Activated T-cell treated with anti-CD3 and anti-CD28 coated beads for 48 hours (primary cell): Measurements from ENCODE around the gene ETFB.

Source experiments
- DNase-seq: peaks from one replicate; pipeline ENCODE4 v3.0.0-alpha.2; 2020; ENCODE audit warnings: low read depth

The ETFB gene

DNA sequence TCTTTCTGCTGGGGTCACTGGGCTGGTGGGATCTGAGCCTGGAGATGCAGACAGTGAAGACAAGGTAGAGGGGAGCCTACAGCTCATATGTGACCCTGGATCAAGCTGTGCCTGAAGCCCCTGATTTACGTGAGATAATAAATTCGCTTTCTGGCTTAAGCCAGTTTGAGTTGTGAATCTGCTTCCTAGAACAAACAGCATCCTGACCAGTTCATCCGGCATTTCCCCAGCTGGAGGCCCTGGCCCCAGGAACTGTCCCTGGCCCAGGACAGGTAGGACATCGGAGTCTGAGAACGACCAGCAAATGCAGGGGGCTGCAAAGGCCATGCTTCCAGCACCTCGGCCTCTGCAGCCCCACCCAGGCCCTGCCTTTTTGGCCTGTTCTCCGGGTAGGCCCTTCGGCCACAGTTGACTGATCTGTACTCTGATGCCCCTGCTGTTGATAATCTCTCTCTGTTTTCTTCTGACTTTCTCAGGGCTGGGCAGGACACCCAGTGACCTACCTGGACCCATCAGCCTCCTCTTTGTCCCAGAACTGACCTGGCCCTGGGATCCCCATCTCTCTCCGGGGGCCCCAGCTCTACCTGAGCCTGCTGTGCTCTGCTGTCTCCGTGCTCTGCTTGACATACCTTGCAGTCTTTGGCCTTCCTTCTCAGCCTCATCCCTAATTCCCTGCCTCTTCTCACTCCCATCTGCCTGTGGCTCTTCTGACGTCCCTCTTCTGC is 14.8 kb downstream of the ETFB start:
- no peak for DNase-seq

- no peak for DNase-seq
These were observed 18.8 kb downstream of the ETFB start for GRCh38 chr19:51347209-51347928.

DNA sequence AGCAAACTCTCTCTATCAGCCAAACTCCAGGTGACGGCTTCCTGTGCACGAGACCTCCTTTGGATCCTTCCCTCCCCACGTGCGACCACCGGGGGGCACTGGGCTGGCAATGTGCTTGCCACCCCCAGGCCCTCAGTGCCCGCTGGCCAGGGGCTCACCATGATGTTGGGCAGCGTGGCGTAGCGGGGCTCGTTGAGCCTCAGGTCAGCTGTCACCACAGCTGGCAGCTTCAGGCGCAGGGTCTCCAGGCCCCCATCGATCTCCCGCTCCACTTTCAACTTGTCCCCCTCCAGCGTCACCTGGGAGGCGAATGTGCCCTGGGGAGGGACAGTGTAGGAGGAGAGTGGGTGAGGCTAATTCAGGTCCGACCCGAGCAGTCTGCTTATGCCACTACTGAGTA is 19.4 kb downstream of the ETFB start:
- DNase-seq = no peak

GRCh38 chr19:51345076-51345620 is 21.0 kb downstream of the ETFB start:
- DNase-seq = no peak

- no peak for DNase-seq
These were observed 23.3 kb downstream of the ETFB start for GRCh38 chr19:51342631-51343569.

GRCh38 chr19:51341976-51342580 is 24.1 kb downstream of the ETFB start, which contains the start of gene VSIG10L:
Gene VSIG10L (minus strand): TSS chr19:51342139. CDS start chr19:51342124, 15 bp downstream.
- DNase-seq = no peak

- no peak for DNase-seq
These were observed 25.1 kb downstream of the ETFB start for GRCh38 chr19:51341066-51341465.

- peak; percentile 98 for DNase-seq
These were observed 26.2 kb downstream of the ETFB start for GRCh38 chr19:51339687-51340656.

DNA sequence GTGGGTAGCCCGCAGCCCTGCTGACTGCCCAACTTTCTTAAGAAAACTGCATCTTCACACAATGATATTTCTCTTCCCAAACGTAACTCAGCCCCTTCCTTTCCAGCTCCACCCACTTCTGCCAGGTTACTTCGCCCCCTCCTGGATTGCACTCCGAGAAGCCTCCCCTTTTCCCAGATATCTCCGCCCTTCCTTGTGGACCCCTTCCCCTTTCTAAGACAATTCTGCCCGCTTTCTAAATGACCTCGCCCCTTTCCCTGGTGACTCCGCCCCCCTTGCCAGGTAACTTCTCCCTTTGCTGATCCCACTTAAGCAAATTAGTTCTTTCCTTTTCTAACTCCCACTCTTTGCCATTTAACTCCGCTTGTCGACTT is 26.9 kb downstream of the ETFB start:
- peak; percentile 23 for DNase-seq

GRCh38 chr19:51338563-51339312 is 27.4 kb downstream of the ETFB start:
- peak; percentile 87 for DNase-seq

DNA sequence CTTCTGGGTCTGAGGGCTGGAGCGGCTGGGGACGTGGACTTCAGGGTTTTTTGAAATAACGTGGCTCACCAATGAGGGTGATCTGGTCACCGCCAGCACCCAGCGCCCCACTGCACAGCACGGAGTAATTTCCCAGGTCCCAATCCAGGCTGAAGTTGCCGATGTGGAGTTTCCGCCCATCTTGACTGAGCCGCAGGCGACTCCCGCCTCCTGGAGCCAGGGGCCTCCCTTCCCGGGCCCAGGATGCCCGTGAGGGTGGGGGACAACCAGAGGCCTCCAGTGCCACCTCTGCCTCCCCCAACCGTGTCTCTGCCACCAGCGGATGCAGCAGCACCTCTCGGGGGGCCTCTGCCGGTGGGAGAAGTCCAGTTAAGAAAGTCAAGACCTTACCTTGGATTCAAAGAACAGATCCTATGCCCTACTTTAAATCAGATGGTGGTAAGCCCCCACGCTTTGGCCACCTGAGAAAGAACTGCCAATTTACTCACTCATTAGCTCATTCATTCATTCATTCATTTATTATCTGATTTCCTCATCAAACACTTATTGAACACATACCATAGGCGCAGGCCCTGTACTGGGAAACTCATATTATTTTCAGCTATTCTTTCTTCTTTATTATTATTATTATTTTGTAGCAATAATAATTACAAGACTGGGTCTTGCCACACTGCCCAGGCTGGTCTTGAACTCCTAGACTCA is 28.2 kb downstream of the ETFB start:
- no peak for DNase-seq

DNA sequence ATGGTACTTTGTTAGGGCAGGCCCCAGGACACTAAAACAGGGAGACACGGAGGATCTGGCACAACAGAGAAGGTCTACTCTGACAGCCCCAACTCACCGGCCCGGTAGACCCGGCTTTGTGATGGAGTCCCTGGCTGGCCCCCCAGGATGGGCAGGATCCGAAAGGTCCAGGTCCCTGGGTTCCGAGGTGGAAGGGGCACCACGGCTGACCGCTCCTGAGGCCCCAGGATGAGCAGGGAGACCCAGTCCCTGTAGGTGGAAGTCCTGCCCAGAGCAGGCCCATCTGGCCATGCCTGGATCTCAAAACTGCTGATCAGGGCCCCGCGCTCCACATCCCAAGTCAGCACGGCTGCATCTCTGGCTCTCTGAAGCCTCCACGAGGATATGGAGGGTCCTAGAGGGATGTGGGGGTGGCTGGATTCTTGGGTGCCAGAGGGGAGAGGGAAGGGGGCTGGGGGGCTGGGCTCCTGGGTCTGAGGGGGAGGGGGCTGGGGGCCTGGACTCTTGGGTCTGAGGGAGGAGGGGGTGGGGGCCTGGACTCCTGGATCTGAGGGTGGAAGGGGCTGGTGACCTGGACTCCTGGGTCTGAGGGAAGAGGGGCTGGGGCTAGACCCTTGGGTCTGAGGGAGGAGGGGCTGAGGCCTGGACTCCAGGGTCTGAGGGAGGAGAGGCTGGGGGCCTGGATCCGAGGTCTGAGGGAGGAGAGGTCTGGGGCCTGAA is 28.9 kb downstream of the ETFB start:
- DNase-seq = no peak

DNA sequence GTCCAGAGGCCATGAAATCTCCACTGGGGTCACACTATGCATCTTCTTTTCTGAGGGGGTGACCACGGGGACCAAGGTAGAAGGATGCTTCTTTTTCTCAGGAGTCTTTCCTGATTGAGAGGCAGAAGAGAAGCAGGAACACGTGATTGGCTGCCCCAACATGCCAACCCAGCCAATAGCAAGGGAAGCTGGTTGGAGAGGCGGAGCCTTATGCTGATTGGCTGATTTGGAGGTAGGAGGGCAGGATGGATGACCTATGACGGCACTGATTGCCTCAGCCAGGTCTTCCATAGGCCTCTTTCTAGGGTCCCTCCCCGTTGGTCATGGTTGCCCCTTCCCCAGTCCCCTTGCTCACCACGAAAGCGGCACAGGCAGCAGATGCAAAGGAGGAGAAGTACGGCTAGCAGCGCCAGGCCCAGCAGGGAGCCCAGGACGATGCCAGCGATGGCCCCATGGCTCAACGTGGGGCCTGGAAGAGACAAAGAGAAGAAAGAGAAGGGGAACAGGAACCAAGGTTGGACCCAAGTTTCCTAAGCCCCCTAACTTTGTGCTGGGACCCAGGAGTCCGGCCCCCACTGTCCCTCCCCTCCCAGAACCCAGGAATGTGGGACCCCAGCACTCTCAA is 32.2 kb downstream of the ETFB start:
- no peak for DNase-seq

GRCh38 chr19:51331716-51332115 is 34.5 kb downstream of the ETFB start:
- no peak for DNase-seq

- no peak for DNase-seq
These were observed 35.0 kb downstream of the ETFB start for GRCh38 chr19:51331193-51331592.

- no peak for DNase-seq
These were observed 35.8 kb downstream of the ETFB start for GRCh38 chr19:51330366-51330765.

DNA sequence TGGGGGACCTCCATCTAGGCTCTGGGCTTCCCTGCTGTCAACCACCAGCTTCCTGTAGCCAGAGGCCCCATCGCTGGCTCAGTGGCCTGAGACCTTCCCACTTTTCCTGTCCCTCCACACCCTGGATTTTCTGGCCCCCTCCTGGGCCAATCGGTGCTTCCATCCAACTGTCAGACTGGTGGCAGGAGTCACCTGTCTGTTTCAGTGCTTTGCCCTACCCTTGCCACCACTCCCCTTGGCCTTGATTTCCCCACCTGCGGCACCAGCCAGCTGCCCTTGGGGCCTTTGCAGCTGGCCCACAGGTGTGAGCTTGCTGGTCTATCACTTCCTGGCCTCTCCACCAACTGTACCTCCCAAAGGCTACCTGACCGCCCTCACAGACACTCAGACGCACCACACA is 36.8 kb downstream of the ETFB start:
- no peak for DNase-seq
